ENCODE measurements around the gene GPRASP2.
A peak's percentile ranks its signal among the peaks of the same experiment; 100 is the strongest.
"Not testable (repeated sequence)": the region's sequence is repeated elsewhere in the genome, so short reads cannot be mapped to it uniquely, and the experiment has no call there.

The GPRASP2 gene

GRCh38 chrX:102712216-102712966, at the start of gene GPRASP2:
Gene GPRASP2, plus strand, starts transcription at chrX:102712448. Its CDS starts 2,422 bp downstream, at chrX:102714870.
- Histone ChIP-seq H3K4me3 (ENCODE audit: low read depth in 1 of 2, low read length in 1 of 2) (peak within 1 kb of the TSS; percentile 52 to 56), H3K27ac (no peak within 1 kb of the TSS), H3K4me1 (ENCODE audit: control insufficient read depth in 1 of 2, insufficient read depth in 1 of 2, low read depth in 1 of 2, low read length in 1 of 2) (peaks cover 6 to 7% of the 10 kb centered on the region in 2 experiments), H3K27me3 (peaks cover 47% of the 10 kb centered on the region), H3K36me3 (no peaks in the 10 kb centered on the region), H3K9me3 (no peaks in the 10 kb centered on the region)
- TF ChIP-seq CTCF (IDR thresholded peaks at IDR 0.05): no peak

GRCh38 chrX:102663820-102664219, 48.4 kb upstream of the GPRASP2 start:
- not testable (repeated sequence) for H3K4me3 ChIP-seq (ENCODE audit: low read depth in 1 of 2, low read length in 1 of 2); H3K27me3 ChIP-seq; H3K27ac ChIP-seq; H3K36me3 ChIP-seq; H3K9me3 ChIP-seq; H3K4me1 ChIP-seq (ENCODE audit: control insufficient read depth in 1 of 2, insufficient read depth in 1 of 2, low read depth in 1 of 2, low read length in 1 of 2)

- not testable (repeated sequence) for H3K9me3 ChIP-seq; H3K27me3 ChIP-seq; H3K4me1 ChIP-seq (ENCODE audit: control insufficient read depth in 1 of 2, insufficient read depth in 1 of 2, low read depth in 1 of 2, low read length in 1 of 2); H3K4me3 ChIP-seq (ENCODE audit: low read depth in 1 of 2, low read length in 1 of 2); H3K27ac ChIP-seq; H3K36me3 ChIP-seq
These were observed 45.2 kb upstream of the GPRASP2 start for GRCh38 chrX:102667034-102667433.

GRCh38 chrX:102669526-102669925, 42.7 kb upstream of the GPRASP2 start:
- Histone ChIP-seq H3K27ac (no peak overlapping the region), H3K4me3 (ENCODE audit: low read depth in 1 of 2, low read length in 1 of 2) (no peak overlapping the region), H3K4me1 (ENCODE audit: control insufficient read depth in 1 of 2, insufficient read depth in 1 of 2, low read depth in 1 of 2, low read length in 1 of 2) (peaks cover 3% of the 10 kb centered on the region in 2 experiments), H3K27me3 (no peaks in the 10 kb centered on the region), H3K9me3 (no peaks in the 10 kb centered on the region), H3K36me3 (no peaks in the 10 kb centered on the region)
- no peak for TF ChIP-seq CTCF (IDR thresholded peaks at IDR 0.05)

GRCh38 chrX:102672856-102673255, 39.4 kb upstream of the GPRASP2 start:
- Histone ChIP-seq H3K9me3 (no peaks in the 10 kb centered on the region), H3K27ac (no peak overlapping the region), H3K4me1 (ENCODE audit: control insufficient read depth in 1 of 2, insufficient read depth in 1 of 2, low read depth in 1 of 2, low read length in 1 of 2) (peaks cover 5 to 8% of the 10 kb centered on the region in 2 experiments), H3K36me3 (no peaks in the 10 kb centered on the region), H3K4me3 (ENCODE audit: low read depth in 1 of 2, low read length in 1 of 2) (no peak overlapping the region), H3K27me3 (no peaks in the 10 kb centered on the region)
- no peak for TF ChIP-seq CTCF (IDR thresholded peaks at IDR 0.05)

- not testable (repeated sequence) for H3K9me3 ChIP-seq; H3K4me1 ChIP-seq (ENCODE audit: control insufficient read depth in 1 of 2, insufficient read depth in 1 of 2, low read depth in 1 of 2, low read length in 1 of 2); H3K4me3 ChIP-seq (ENCODE audit: low read depth in 1 of 2, low read length in 1 of 2); H3K27me3 ChIP-seq; H3K27ac ChIP-seq; H3K36me3 ChIP-seq
These were observed 34.8 kb upstream of the GPRASP2 start for GRCh38 chrX:102677479-102677878.

GRCh38 chrX:102684772-102685520, 27.3 kb upstream of the GPRASP2 start:
- TF ChIP-seq CTCF (IDR thresholded peaks at IDR 0.05): no peak
- no peaks in the 10 kb centered on the region for H3K9me3 ChIP-seq
- no peak overlapping the region for H3K4me3 ChIP-seq (ENCODE audit: low read depth in 1 of 2, low read length in 1 of 2)
- no peaks in the 10 kb centered on the region for H3K4me1 ChIP-seq (ENCODE audit: control insufficient read depth in 1 of 2, insufficient read depth in 1 of 2, low read depth in 1 of 2, low read length in 1 of 2)
- no peak overlapping the region for H3K27ac ChIP-seq
- no peaks in the 10 kb centered on the region for H3K27me3 ChIP-seq
- H3K36me3 ChIP-seq: no peaks in the 10 kb centered on the region
